Hematopoietic multipotent progenitor cell treated with erythropoietin and hydrocortisone succinate and interleukin-3 and kit ligand, for 4 days (in vitro differentiated cells): ENCODE results near the gene C2CD4D.

Source experiments
- DNase-seq: peaks from one replicate; pipeline ENCODE4 v3.0.0-alpha.2; 2015

The C2CD4D gene

GRCh38 chr1:151811181-151811580 lies 28.4 kb downstream of the C2CD4D start:
- no peak for DNase-seq

- DNase-seq, result no peak
These were observed 29.5 kb downstream of the C2CD4D start for GRCh38 chr1:151809985-151810556.

GRCh38 chr1:151809290-151809984 lies 30.2 kb downstream of the C2CD4D start:
- no peak for DNase-seq

- no peak for DNase-seq
These were observed 31.9 kb downstream of the C2CD4D start for GRCh38 chr1:151807766-151808165.

- DNase-seq, result no peak
These were observed 32.5 kb downstream of the C2CD4D start for GRCh38 chr1:151807131-151807530.

GRCh38 chr1:151806170-151806569 lies 33.5 kb downstream of the C2CD4D start:
- no peak for DNase-seq

- DNase-seq, result no peak
These were observed 34.4 kb downstream of the C2CD4D start, which contains the start of gene LINGO4 for GRCh38 chr1:151805066-151805820. LINGO4 (minus strand) TSS chr1:151805419; CDS start chr1:151802704, 2,715 bp downstream.

- DNase-seq, result no peak
These were observed 35.7 kb downstream of the C2CD4D start for GRCh38 chr1:151803915-151804314.

- no peak for DNase-seq
These were observed 36.5 kb downstream of the C2CD4D start for GRCh38 chr1:151803164-151803563.

- DNase-seq, result no peak
These were observed 37.2 kb downstream of the C2CD4D start for GRCh38 chr1:151802372-151802771.

GRCh38 chr1:151801846-151802245 lies 37.8 kb downstream of the C2CD4D start:
- DNase-seq, result no peak

GRCh38 chr1:151801310-151801820 lies 38.3 kb downstream of the C2CD4D start:
- no peak for DNase-seq

- DNase-seq, result no peak
These were observed 38.8 kb downstream of the C2CD4D start for GRCh38 chr1:151800830-151801229.

GRCh38 chr1:151799179-151800022 lies 40.2 kb downstream of the C2CD4D start:
- DNase-seq, result no peak

GRCh38 chr1:151798571-151798970 lies 41.0 kb downstream of the C2CD4D start:
- no peak for DNase-seq

GRCh38 chr1:151790940-151791651 lies 48.5 kb downstream of the C2CD4D start:
- DNase-seq, result peak; percentile 46

GRCh38 chr1:151790071-151790939 lies 49.3 kb downstream of the C2CD4D start, which contains the start of gene TDRKH:
TDRKH (minus strand) TSS chr1:151790500; CDS start chr1:151783022, 7,478 bp downstream.
- DNase-seq, result peak; percentile 99
